22Rv1 (cell line): ENCODE results near the gene ALDH1A2.

Experiments
- CTCF ChIP-seq: fragments of 450-650 bp; IDR thresholded peaks from 2 replicates; pipeline ENCODE4 v1.5.1; 2017; ENCODE audit warnings: mild to moderate bottlenecking
- ZFX ChIP-seq: fragments of 450-650 bp; IDR thresholded peaks from 2 replicates; pipeline ENCODE4 v1.6.1; 2017; ENCODE audit warnings: antibody characterized with exemption, borderline replicate concordance

GRCh38 chr15:57993409-57994145 lies 71.9 kb downstream of the ALDH1A2 start:
- TF ChIP-seq CTCF: no peak
- no peak for TF ChIP-seq ZFX
